HFF-Myc (cell line): ENCODE results near the gene PLGRKT.

Experiments used
- DNase-seq: peaks from one replicate; pipeline ENCODE4 v3.0.0-alpha.2; 2011; ENCODE audit warnings: low read depth; ENCODE audit errors: extremely low read depth
- H3K4me3 ChIP-seq: replicated peaks from 2 replicates; pipeline ENCODE4 v1.5.1; 2011; ENCODE audit warnings: low read depth, mild to moderate bottlenecking, control low read depth, low read length
- TF ChIP-seq, protein P1 (sequence below): IDR thresholded peaks from 2 replicates; pipeline ENCODE4 v1.5.1; 2012; ENCODE audit warnings: mild to moderate bottlenecking, low read depth, low read length, control low read depth; ENCODE audit errors: missing control alignments

Gene PLGRKT

DNA sequence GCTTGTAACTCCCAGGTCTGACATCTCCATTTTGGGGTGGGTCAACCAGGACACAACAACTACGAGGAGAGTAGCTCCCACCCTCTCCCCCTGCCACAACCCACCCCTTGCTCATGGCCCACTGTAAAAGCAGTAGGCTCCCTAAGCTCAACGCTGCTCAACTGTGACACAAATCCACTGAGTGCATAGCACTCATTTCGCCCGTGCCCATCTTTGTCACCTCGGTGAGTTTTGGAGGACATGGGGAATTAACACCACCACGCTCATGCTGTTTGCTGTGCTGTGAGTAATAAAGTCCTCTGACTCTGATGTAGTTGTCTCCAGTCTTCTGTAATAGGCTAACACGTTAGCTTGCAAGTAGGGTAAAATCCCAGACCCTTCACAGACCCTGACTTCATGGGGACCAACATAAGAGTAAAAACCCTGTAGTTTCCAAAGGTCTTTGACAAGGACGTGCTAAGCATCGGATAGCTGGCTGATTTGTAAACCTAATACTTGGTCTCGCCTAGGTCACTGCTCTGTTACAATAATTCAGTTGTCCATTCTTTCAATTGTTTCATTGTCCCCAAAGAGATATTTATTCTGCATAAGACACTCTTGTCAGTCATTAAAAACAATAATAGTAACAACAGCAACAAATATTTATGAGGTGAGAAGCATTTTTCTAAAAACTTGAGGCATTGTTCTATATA lies 7.7 kb downstream of the PLGRKT start:
- H3K4me3 ChIP-seq = no peak overlapping the region
- DNase-seq = no peak
- TF ChIP-seq, protein P1, sequence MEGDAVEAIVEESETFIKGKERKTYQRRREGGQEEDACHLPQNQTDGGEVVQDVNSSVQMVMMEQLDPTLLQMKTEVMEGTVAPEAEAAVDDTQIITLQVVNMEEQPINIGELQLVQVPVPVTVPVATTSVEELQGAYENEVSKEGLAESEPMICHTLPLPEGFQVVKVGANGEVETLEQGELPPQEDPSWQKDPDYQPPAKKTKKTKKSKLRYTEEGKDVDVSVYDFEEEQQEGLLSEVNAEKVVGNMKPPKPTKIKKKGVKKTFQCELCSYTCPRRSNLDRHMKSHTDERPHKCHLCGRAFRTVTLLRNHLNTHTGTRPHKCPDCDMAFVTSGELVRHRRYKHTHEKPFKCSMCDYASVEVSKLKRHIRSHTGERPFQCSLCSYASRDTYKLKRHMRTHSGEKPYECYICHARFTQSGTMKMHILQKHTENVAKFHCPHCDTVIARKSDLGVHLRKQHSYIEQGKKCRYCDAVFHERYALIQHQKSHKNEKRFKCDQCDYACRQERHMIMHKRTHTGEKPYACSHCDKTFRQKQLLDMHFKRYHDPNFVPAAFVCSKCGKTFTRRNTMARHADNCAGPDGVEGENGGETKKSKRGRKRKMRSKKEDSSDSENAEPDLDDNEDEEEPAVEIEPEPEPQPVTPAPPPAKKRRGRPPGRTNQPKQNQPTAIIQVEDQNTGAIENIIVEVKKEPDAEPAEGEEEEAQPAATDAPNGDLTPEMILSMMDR = no peak

DNA sequence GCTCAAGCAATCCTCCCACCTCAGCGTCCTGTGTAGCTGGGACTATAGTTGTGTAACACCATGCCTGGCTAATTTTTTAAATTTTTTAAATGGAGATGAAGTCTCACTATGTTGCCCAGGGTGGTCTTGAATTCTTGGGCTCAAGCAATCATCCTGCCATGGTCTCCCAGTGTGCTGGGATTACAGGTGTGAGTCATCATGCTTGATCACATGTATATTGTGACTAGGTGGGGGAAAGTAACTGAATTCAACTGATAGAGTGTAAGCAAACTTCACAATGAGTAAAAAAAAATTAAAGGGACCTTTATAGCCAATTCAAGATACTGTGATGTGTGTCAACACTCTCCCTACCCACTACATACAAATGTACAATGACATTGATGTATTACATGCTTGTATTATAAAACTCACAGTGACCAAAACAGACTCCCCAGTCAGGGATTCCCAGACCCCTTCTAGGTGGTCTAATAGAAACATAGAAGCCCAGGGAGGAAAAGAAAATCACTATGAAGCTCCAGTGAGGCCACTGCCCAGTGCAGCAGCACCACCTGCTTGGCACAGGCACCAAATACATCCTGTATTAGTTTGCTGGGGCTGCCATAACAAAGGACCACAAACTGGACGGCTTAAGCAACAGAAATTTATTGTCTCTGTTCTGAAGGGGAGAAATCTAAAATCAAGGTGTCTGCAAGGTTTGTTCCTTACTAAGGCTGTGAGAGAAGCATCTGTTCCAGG lies 8.8 kb downstream of the PLGRKT start:
- no peak for DNase-seq
- TF ChIP-seq, protein P1 = no peak

DNA sequence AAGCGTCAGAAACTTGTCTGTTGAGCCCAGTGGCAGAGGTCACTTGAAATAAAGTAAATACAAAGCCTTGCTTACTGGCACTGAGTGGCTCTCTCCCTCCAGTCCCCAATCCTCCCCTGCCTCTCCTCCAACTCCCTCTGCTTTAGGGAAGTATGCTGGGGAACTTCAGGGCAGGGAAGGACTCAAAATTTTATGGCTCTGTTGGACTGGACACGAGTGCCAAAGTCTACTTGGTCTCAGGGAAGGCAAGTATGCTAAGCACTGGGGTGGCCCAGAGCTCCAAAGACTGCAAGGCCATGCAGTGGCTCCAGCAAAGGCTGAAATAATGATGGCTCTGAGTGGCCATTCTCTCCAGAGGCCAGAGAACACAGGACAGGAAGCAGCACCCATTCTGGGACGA lies 9.6 kb downstream of the PLGRKT start:
- DNase-seq = no peak
- no peak overlapping the region for H3K4me3 ChIP-seq
- TF ChIP-seq, protein P1 = no peak

More for the DNA sequence above, 8.8 kb downstream of the PLGRKT start:
- no peak overlapping the region for H3K4me3 ChIP-seq

DNA sequence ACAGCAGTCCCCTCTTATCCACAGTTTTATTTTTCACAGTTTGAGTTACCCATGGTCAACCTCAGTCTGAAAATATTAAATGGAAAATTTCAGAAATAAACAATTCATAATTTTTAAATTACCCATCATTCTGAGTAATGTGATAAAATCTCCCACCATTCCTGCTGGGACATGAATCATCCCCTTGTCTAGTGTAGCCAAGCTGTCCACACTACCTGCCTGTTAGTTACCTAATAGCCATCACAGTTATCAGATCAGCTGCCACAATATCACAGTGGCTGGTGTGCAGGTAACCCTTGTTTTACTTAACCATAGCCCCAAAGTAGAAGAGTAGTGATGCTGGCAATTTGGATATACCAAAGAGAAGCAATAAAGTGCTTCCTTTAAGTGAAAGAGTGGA lies 10.7 kb downstream of the PLGRKT start:
- no peak overlapping the region for H3K4me3 ChIP-seq
- TF ChIP-seq, protein P1 = no peak
- DNase-seq = no peak

DNA sequence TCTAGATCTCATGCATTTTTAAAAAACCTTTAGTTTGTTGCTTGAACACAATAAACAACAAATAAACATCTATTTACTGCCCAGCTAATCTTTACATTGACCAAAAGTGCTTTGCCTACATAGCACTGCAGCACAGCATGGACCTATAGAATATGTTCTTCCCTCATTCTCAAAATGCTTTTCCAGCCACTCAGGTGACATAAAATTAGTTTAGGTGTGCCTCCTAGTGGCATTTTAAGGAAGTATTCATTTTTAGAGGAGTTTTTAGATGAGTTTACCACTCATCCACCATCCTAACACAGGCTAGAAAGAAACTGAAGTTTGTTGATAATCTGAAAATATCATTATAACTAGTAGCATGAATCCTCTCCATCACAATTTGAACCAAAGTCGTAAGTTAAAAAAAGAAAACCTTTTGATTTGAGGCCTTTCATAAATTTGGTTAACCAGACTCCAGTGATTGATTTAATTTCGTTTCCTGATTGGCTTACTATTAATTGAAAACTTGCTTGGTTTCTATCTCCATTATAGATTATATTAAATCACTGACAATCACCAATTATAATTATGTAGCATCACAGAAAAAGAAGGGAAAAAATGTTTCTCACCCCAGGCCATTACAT lies 12.6 kb downstream of the PLGRKT start:
- peak; percentile 12 for DNase-seq
- no peak overlapping the region for H3K4me3 ChIP-seq
- TF ChIP-seq, protein P1 = peak; percentile 38

DNA sequence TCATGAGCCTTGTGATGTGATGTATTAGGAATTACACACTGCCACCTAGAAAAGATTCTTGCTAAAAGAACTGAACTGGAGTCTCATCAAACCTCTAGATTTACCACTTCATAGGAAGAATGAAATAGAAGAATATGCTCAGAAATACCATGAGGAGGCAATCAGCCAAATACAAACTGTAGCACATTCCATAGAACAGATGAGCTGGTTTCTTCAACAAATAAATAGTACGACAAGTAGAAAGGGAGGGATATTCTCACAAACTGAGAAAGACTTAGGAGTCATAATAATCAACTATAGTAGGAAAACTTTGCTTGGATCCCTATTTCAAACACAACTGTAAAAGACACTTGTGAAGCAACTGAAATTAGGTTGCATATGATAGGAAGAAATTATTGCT lies 15.4 kb downstream of the PLGRKT start:
- no peak overlapping the region for H3K4me3 ChIP-seq
- no peak for DNase-seq
- TF ChIP-seq, protein P1 = no peak
